H9 (cell line): Measurements from ENCODE around the gene NEK5. TPM values are rescaled to one million over a fixed set of nuclear protein-coding genes. Genes with fewer than 3 reads are reported as not detected.

ENCODE experiments used
- DNase-seq: peaks from one replicate; pipeline ENCODE4 v3.0.0-alpha.2; 2017
- H2AFZ ChIP-seq: one replicate; pipeline ENCODE4 v1.6.1; 2013; ENCODE audit warnings: mild to moderate bottlenecking, low read length, control low read depth, moderate library complexity
- H2AK5ac ChIP-seq: 2 replicates; pipeline ENCODE4 v1.6.1; 2013; ENCODE audit warnings: low read length, control low read depth, mixed read lengths; ENCODE audit not compliant: insufficient read length
- H2BK120ac ChIP-seq: one replicate; pipeline ENCODE4 v1.6.1; 2013; ENCODE audit warnings: low read depth, mild to moderate bottlenecking, low read length, control low read depth, inconsistent platforms; ENCODE audit not compliant: poor library complexity, severe bottlenecking
- H2BK12ac ChIP-seq: 2 replicates; pipeline ENCODE4 v1.6.1; 2013; ENCODE audit warnings: low read length, control low read depth, mixed read lengths, low read depth; ENCODE audit not compliant: insufficient read length
- H2BK15ac ChIP-seq: 2 replicates; pipeline ENCODE4 v1.6.1; 2013; ENCODE audit warnings: low read depth, low read length, control low read depth
- H2BK20ac ChIP-seq: one replicate; pipeline ENCODE4 v1.6.1; 2013; ENCODE audit warnings: low read depth, mild to moderate bottlenecking, low read length, control low read depth, inconsistent platforms; ENCODE audit not compliant: poor library complexity, severe bottlenecking
- H2BK5ac ChIP-seq: 2 replicates; pipeline ENCODE4 v1.6.1; 2013; ENCODE audit warnings: low read length, control low read depth, mixed read lengths; ENCODE audit not compliant: insufficient read length
- H3K14ac ChIP-seq: 2 replicates; pipeline ENCODE4 v1.6.1; 2013; ENCODE audit warnings: low read length, control low read depth; ENCODE audit not compliant: insufficient read depth
- H3K18ac ChIP-seq: 2 replicates; pipeline ENCODE4 v1.6.1; 2013; ENCODE audit warnings: low read depth, mild to moderate bottlenecking, mixed read lengths, low read length, control low read depth; ENCODE audit not compliant: insufficient read length
- H3K23ac ChIP-seq: 2 replicates; pipeline ENCODE4 v1.6.1; 2013; ENCODE audit warnings: low read length, control low read depth, mixed read lengths, low read depth; ENCODE audit not compliant: insufficient read length
- H3K23me2 ChIP-seq: 2 replicates; pipeline ENCODE4 v1.6.1; 2013; ENCODE audit warnings: low read depth, mild to moderate bottlenecking, mixed read lengths, low read length, control low read depth; ENCODE audit not compliant: insufficient read length, poor library complexity, severe bottlenecking
- H3K27ac ChIP-seq: 2 replicates; pipeline ENCODE4 v1.5.1; 2013; ENCODE audit warnings: low read length, control low read depth, mixed read lengths, low read depth; ENCODE audit not compliant: insufficient read length
- H3K27me3 ChIP-seq: 2 replicates; pipeline ENCODE4 v1.6.1; 2013; ENCODE audit warnings: low read length, control low read depth, inconsistent platforms; ENCODE audit not compliant: insufficient read depth
- H3K4ac ChIP-seq: 2 replicates; pipeline ENCODE4 v1.6.1; 2013; ENCODE audit warnings: low read depth, mild to moderate bottlenecking, control low read depth, inconsistent platforms, low read length, moderate library complexity
- H3K4me1 ChIP-seq: 2 replicates; pipeline ENCODE4 v1.6.1; 2013; ENCODE audit warnings: low read length, control low read depth, inconsistent platforms; ENCODE audit not compliant: insufficient read depth
- H3K4me2 ChIP-seq: 2 replicates; pipeline ENCODE4 v1.6.1; 2013; ENCODE audit warnings: low read length, control low read depth, mixed read lengths; ENCODE audit not compliant: insufficient read length, insufficient read depth
- H3K56ac ChIP-seq: 2 replicates; pipeline ENCODE4 v1.6.1; 2013; ENCODE audit warnings: low read depth, mild to moderate bottlenecking, mixed read lengths, low read length, control low read depth; ENCODE audit not compliant: insufficient read length
- H3K79me1 ChIP-seq: 2 replicates; pipeline ENCODE4 v1.6.1; 2013; ENCODE audit warnings: low read depth, mild to moderate bottlenecking, moderate library complexity, low read length, control low read depth, inconsistent platforms; ENCODE audit not compliant: insufficient read depth, poor library complexity, severe bottlenecking
- H3K79me2 ChIP-seq: 2 replicates; pipeline ENCODE4 v1.6.1; 2013; ENCODE audit warnings: low read length, control low read depth, inconsistent platforms; ENCODE audit not compliant: insufficient read depth
- H3K9ac ChIP-seq: 2 replicates; pipeline ENCODE4 v1.6.1; 2013; ENCODE audit warnings: low read length, control low read depth, mixed read lengths; ENCODE audit not compliant: insufficient read length; ENCODE audit errors: extremely low read depth
- H3K9me3 ChIP-seq: one replicate; pipeline ENCODE4 v1.6.1; 2013; ENCODE audit warnings: low read depth, low read length, inconsistent platforms; ENCODE audit not compliant: control insufficient read depth
- H3T11ph ChIP-seq: one replicate; pipeline ENCODE4 v1.6.1; 2013; ENCODE audit warnings: mild to moderate bottlenecking, low read length, control low read depth, inconsistent platforms
- H4K20me1 ChIP-seq: one replicate; pipeline ENCODE4 v1.6.1; 2013; ENCODE audit not compliant: control insufficient read depth, insufficient read length, insufficient read depth
- H4K5ac ChIP-seq: 2 replicates; pipeline ENCODE4 v1.6.1; 2013; ENCODE audit warnings: low read depth, mild to moderate bottlenecking, mixed read lengths, low read length, control low read depth; ENCODE audit not compliant: insufficient read length
- H4K8ac ChIP-seq: replicated peaks from 2 replicates; pipeline ENCODE4 v1.6.1; 2013; ENCODE audit warnings: low read length, control low read depth, mixed read lengths, low read depth; ENCODE audit not compliant: insufficient read length
- H4K91ac ChIP-seq: 2 replicates; pipeline ENCODE4 v1.6.1; 2013; ENCODE audit warnings: low read depth, mild to moderate bottlenecking, moderate library complexity, mixed read lengths, low read length, control low read depth; ENCODE audit not compliant: insufficient read length
- H3K27ac Mint-ChIP-seq, 3 experiments: 2 replicates in 2 of 3; 3 replicates in 1 of 3; pipeline ENCODE4 v1.8.0; 2020 to 2021; ENCODE audit warnings: mixed read lengths in 3 of 3, mild to moderate bottlenecking in 1 of 3, moderate library complexity in 1 of 3
- H3K27me3 Mint-ChIP-seq: 2 replicates; pipeline ENCODE4 v1.8.0; 2021; ENCODE audit warnings: low read depth, mild to moderate bottlenecking, moderate library complexity, mixed read lengths
- H3K36me3 Mint-ChIP-seq, 3 experiments: 2 replicates in 2 of 3; 3 replicates in 1 of 3; pipeline ENCODE4 v1.8.0; 2020 to 2021; ENCODE audit warnings: low read depth in 3 of 3, mixed read lengths in 3 of 3; ENCODE audit not compliant: insufficient read depth in 1 of 3
- H3K4me1 Mint-ChIP-seq, 2 experiments: 2 replicates each; pipeline ENCODE4 v1.8.0; 2020; ENCODE audit warnings: mixed read lengths in 2 of 2
- H3K4me3 Mint-ChIP-seq, 2 experiments: 2 replicates in 1 of 2; 3 replicates in 1 of 2; pipeline ENCODE4 v1.8.0; 2020 to 2021; ENCODE audit warnings: mild to moderate bottlenecking in 2 of 2, mixed read lengths in 2 of 2, moderate library complexity in 1 of 2
- H3K9me3 Mint-ChIP-seq, 2 experiments: 2 replicates in 1 of 2; 3 replicates in 1 of 2; pipeline ENCODE4 v1.8.0; 2020; ENCODE audit warnings: mild to moderate bottlenecking in 2 of 2, mixed read lengths in 2 of 2, moderate library complexity in 1 of 2
- CTCF ChIP-seq: fragments of 200-600 bp; sonication (generic); conservative IDR thresholded peaks from 3 replicates; pipeline ENCODE4 v1.8.0; 2021; ENCODE audit warnings: antibody characterized with exemption, mild to moderate bottlenecking
- WGBS: extraction: QIAGEN DNeasy Blood & Tissue Kit; methylation state at CpG from one replicate; pipeline ENCODE4 v1.1.7; 2013; ENCODE audit warnings: missing lambda C conversion rate, low lambda C conversion rate, mixed read lengths; ENCODE audit not compliant: insufficient read length; ENCODE audit errors: extremely low coverage; 5-methylcytosine and 5-hydroxymethylcytosine counted together
- total RNA-seq: library from RNA; stranded (reverse); gene quantifications from 2 replicates; pipeline ENCODE4 v1.2.1, GENCODE V29; 2021

The NEK5 gene
- total RNA-seq, 1 experiment from 2014 or later: 0.26 TPM

GRCh38 chr13:51998723-51999509 lies 130.0 kb downstream of the NEK5 start:
- H3K9me3 Mint-ChIP-seq: no peaks in the 10 kb centered on the region
- peaks cover 54 to 66% of the 10 kb centered on the region in 2 experiments for H3K4me1 Mint-ChIP-seq
- Histone ChIP-seq H3K56ac (no peak overlapping the region), H3K27me3 (no peaks in the 10 kb centered on the region), H2BK12ac (no peak overlapping the region), H3K23me2 (no peaks in the 10 kb centered on the region), H3K9ac (no peak overlapping the region), H3K79me2 (no peaks in the 10 kb centered on the region), H4K8ac (no peak overlapping the region), H2BK5ac (no peak overlapping the region), H4K91ac (no peak overlapping the region), H3K4me2 (peak overlapping the region; percentile 3), H3K18ac (peak overlapping the region; percentile 42), H3K23ac (no peak overlapping the region), H3K79me1 (no peaks in the 10 kb centered on the region), H2AK5ac (no peak overlapping the region), H3K4ac (no peak overlapping the region), H3T11ph (no peak overlapping the region), H4K5ac (no peak overlapping the region), H2BK120ac (no peak overlapping the region), H3K14ac (peak overlapping the region; percentile 32; the same call in 1 of the 2 replicates), H3K4me1 (peaks cover 8% of the 10 kb centered on the region; the same call in 1 of the 2 replicates), H4K20me1 (no peaks in the 10 kb centered on the region), H3K9me3 (no peaks in the 10 kb centered on the region), H2BK15ac (no peak overlapping the region), H2BK20ac (no peak overlapping the region), H3K27ac (no peak overlapping the region), H2AFZ (no peak overlapping the region)
- DNase-seq: no peak
- H3K36me3 Mint-ChIP-seq: no peaks in the 10 kb centered on the region; a peak in 1 of 7 replicates
- TF ChIP-seq CTCF: no peak
- H3K27ac Mint-ChIP-seq: peak overlapping the region; percentile 4 to 82 (median 53); a peak in 6 of 7 replicates
- H3K27me3 Mint-ChIP-seq: peaks cover 1% of the 10 kb centered on the region; the same call in 1 of the 2 replicates
- WGBS: no CpG with 5 or more reads among the region's 6 CpGs
- H3K4me3 Mint-ChIP-seq: no peak overlapping the region
